AG04449 (cell line): ENCODE measurements around the gene ZNF189.

Experiments
- CTCF ChIA-PET: fragments of 350-600 bp; formaldehyde crosslinking; extraction: SDS; loops from one replicate; lab custom pipeline; 2021; ENCODE audit warnings: antibody characterized with exemption; lab: Yijun Ruan, JAX
- POLR2A ChIA-PET: fragments of 400-600, 350-600 bp; formaldehyde crosslinking; extraction: SDS; loops from one replicate; lab custom pipeline; 2020; ENCODE audit warnings: antibody characterized with exemption, inconsistent platforms; lab: Yijun Ruan, JAX
- DNase-seq: peaks from one replicate; pipeline ENCODE4 v3.0.0-alpha.2; 2010; ENCODE audit warnings: low read depth, low spot score
- H3K4me3 ChIP-seq: 2 replicates; pipeline ENCODE4 v1.5.1; 2011; ENCODE audit warnings: low read depth, mild to moderate bottlenecking, control low read depth, low read length
- TF ChIP-seq, protein P1 (sequence below): IDR thresholded peaks from one replicate; pipeline ENCODE4 v1.5.1; 2011; ENCODE audit warnings: mild to moderate bottlenecking, moderate library complexity, low read length, control low read depth, inconsistent platforms; ENCODE audit not compliant: insufficient read depth; ENCODE audit errors: missing control alignments

ZNF189 gene

DNA sequence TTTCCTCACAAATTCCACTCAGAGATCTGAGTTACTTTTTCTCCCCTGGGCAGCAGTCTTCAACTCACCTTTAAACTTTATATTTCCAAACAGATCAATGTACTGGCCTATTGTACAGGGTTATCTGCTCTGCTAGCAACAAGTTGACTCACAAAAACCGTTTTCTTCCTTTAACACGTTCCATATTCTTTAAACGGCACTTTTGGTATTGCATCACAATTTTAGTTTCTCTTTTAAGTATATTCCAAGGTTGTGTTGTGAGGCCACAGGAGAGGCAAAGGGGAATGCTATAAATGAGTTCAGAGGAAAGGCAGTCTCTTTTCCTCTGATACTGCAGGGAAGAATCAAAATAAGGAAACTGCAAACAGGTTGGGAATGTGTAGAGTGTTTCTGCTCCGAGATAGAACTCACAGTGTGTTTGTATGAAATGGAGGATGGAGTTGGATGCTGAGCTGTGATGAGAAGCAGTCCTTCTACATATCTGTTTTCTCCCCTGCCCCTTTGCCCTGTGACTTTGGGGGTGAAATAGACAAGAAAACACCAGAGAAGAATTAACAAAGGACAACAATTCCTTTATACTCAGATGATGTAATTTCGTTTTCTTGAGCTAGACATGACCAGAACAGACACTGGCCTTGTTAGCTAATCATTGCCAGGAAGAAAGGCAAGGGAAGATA lies 46.8 kb downstream of the ZNF189 start:
- TF ChIP-seq, protein P1, sequence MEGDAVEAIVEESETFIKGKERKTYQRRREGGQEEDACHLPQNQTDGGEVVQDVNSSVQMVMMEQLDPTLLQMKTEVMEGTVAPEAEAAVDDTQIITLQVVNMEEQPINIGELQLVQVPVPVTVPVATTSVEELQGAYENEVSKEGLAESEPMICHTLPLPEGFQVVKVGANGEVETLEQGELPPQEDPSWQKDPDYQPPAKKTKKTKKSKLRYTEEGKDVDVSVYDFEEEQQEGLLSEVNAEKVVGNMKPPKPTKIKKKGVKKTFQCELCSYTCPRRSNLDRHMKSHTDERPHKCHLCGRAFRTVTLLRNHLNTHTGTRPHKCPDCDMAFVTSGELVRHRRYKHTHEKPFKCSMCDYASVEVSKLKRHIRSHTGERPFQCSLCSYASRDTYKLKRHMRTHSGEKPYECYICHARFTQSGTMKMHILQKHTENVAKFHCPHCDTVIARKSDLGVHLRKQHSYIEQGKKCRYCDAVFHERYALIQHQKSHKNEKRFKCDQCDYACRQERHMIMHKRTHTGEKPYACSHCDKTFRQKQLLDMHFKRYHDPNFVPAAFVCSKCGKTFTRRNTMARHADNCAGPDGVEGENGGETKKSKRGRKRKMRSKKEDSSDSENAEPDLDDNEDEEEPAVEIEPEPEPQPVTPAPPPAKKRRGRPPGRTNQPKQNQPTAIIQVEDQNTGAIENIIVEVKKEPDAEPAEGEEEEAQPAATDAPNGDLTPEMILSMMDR = no peak

DNA sequence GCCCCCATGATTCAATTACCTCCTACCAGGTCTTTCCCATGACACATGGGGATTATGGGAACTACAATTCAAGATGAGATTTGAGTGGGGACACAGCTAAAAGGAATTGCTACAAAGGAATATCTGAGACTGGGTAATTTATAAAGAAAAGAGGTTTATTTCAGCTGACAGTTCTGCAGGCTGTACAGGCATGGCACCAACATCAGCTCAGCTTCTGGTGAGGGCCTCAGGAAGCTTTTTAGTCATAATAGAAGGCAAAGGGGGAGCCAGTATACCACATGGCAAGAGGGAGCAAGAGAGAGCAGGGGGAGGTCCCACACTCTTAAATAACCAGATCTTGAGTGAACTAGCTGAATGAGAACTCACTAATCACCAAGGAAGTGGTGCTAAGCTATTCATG lies 48.1 kb downstream of the ZNF189 start:
- no peak for DNase-seq
- no peak overlapping the region for H3K4me3 ChIP-seq
- TF ChIP-seq, protein P1 = no peak
- POLR2A ChIA-PET = no interaction called here
- CTCF ChIA-PET = interaction anchor here (1.7 to 2.3 kb wide), 3 partner anchors 11 to 86 kb away, joined by 5 to 22 read pairs (median 7); no protein-coding TSS in a partner anchor

More for the DNA sequence above, 46.8 kb downstream of the ZNF189 start:
- DNase-seq = no peak
- H3K4me3 ChIP-seq = no peak overlapping the region
- CTCF ChIA-PET = interaction anchor here (0.7 to 2.3 kb wide), 8 partner anchors 10 to 122 kb away, joined by 3 to 22 read pairs (median 4); no protein-coding TSS in a partner anchor
- POLR2A ChIA-PET = interaction anchor here (0.5 to 0.8 kb wide), 2 partner anchors 41 to 89 kb away, joined by 3 read pairs; partner anchors contain the start of gene RNF20

DNA sequence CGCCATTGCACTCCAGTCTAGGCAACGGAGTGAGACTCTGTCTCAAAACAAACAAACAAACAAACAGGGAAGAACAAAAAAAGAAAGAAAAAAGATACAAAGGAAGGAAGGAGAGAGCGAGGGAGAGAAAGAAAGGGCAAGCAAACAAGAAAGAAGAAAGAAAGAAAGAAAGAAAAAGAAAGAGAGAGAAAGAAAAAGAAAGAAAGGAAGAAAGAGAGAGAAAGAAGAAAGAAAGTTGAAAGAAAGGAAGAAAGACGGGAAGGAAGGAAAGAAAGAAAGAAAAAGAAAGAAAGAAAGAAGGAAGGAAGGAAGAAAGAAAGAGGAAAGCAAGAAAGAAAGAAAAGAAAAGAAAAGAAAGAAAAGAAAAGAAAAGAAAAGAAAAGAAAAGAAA lies 50.0 kb downstream of the ZNF189 start:
- CTCF ChIA-PET = interaction anchor here (0.6 to 2.9 kb wide), 38 partner anchors 8 to 1675 kb away, joined by 3 to 29 read pairs (median 5); partner anchors contain the start of gene RNF20
- POLR2A ChIA-PET = no interaction called here
- H3K4me3 ChIP-seq = no peak overlapping the region
- TF ChIP-seq, protein P1 = no peak
- DNase-seq = no peak

DNA sequence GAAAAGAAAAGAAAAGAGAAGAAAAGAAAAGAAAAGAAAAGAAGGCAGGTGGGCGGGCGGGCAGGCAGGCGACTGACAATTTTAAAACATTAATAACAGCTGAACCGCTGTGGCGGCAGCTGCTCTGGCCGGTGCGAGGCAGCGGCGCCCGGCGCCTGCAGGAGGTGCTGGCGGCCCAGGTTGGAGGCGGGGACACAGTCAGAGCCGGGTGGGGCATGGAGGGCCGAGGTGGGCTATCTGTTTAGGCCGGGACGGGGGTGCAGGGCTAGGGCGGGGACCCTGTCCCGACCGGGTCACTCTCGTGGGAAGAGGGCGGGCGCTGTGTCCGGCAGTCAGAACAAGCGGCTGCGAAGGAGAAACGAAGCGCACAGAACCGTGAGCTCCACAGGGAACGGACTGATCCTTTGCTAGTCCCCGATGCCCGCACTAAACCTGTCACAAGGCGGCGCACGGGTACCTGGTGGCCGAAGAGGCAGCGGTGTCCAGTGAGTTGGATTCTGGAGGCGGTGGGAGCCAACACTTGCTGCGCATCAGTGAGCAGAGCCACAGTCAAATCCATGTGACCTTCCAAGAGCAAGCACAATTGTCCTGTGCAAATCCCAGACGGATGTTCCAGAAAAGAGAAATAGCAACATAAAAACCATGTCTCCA lies 50.5 kb downstream of the ZNF189 start:
- TF ChIP-seq, protein P1 = peak; percentile 86
- ChIA-PET CTCF (interaction anchor here (0.6 to 2.9 kb wide), 40 partner anchors 8 to 1675 kb away, joined by 3 to 29 read pairs (median 4); partner anchors contain the start of gene RNF20), POLR2A (no interaction called here)
- peak overlapping the region; percentile 72 for H3K4me3 ChIP-seq
- no peak for DNase-seq

DNA sequence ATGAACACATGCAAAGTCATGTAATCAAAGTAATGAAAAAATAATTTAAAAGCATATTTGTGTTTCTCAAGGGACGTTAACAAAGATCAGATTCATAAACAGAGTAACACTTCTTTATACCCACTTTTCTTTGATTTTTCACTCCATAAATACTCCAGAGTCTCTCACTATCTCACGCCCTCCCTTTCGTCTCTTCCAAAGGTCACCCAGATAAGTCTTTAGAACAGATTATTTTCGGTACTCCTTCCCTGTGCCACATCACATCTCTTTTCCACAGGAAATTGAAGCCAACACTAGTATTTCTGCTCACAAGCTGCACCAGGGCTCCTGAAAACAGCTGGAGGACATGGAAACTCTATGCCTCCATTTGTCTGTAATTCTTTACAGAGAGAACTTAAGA lies 52.3 kb downstream of the ZNF189 start:
- POLR2A ChIA-PET = no interaction called here

More for the DNA sequence above, 52.3 kb downstream of the ZNF189 start:
- H3K4me3 ChIP-seq = no peak overlapping the region
- no peak for DNase-seq
- TF ChIP-seq, protein P1 = no peak
- CTCF ChIA-PET = interaction anchor here (0.8 to 2.9 kb wide), 6 partner anchors 8 to 277 kb away, joined by 3 to 20 read pairs (median 3); no protein-coding TSS in a partner anchor
